Muscle of leg (tissue), 11 donors: Measurements from ENCODE around the gene TMBIM6. TPM values are rescaled to one million over a fixed set of nuclear protein-coding genes. Genes with fewer than 3 reads are reported as not detected.

Experiments
- DNase-seq: peaks from one replicate; pipeline ENCODE4 v3.0.0; 2013
- H3K27ac ChIP-seq: one replicate; pipeline ENCODE4 v1.5.1; 2013; ENCODE audit warnings: mild to moderate bottlenecking, low read length, control low read depth
- H3K27me3 ChIP-seq: one replicate; pipeline ENCODE4 v1.6.1; 2013; ENCODE audit warnings: low read length; ENCODE audit not compliant: control insufficient read depth, insufficient read depth
- H3K36me3 ChIP-seq: one replicate; pipeline ENCODE4 v1.6.1; 2013; ENCODE audit warnings: low read length; ENCODE audit not compliant: control insufficient read depth, insufficient read depth
- H3K4me1 ChIP-seq: one replicate; pipeline ENCODE4 v1.6.1; 2013; ENCODE audit warnings: low read length; ENCODE audit not compliant: control insufficient read depth, insufficient read depth
- H3K4me3 ChIP-seq: one replicate; pipeline ENCODE4 v1.5.1; 2013; ENCODE audit warnings: low read length, control low read depth
- H3K9me3 ChIP-seq: replicated peaks from 2 replicates; pipeline ENCODE4 v1.6.1; 2013; ENCODE audit warnings: low read depth, low read length; ENCODE audit not compliant: control insufficient read depth
- WGBS: methylation state at CpG from one replicate; pipeline ENCODE4 v1.1.5; 2013; ENCODE audit warnings: missing lambda C conversion rate; ENCODE audit not compliant: insufficient coverage; 5-methylcytosine and 5-hydroxymethylcytosine counted together
- polyA plus RNA-seq, 8 donors: library from polyadenylated mRNA; unstranded; fragments of 120-200 nt; gene quantifications; one replicate each; pipeline versions ENCODE4 v1.2.1 to v1.2.3, GENCODE V29; 2013; ENCODE audit warnings: inconsistent platforms in 1 of 8, low replicate concordance in 1 of 8; ENCODE audit not compliant: insufficient read length in 8 of 8, insufficient read depth in 1 of 8
- total RNA-seq: library from RNA; stranded (reverse); fragments of 120-200 nt; gene quantifications from one replicate; pipeline ENCODE4 v1.2.4, GENCODE V29; 2013

Gene TMBIM6
- total and polyA plus RNA-seq, 9 donors, result 211 to 272 (median 243) TPM

GRCh38 chr12:49813131-49813530 lies 71.8 kb downstream of the TMBIM6 start:
- Histone ChIP-seq H3K4me3 (no peak overlapping the region), H3K27me3 (no peaks in the 10 kb centered on the region), H3K9me3 (no peaks in the 10 kb centered on the region), H3K27ac (no peak overlapping the region), H3K4me1 (peaks cover 39% of the 10 kb centered on the region), H3K36me3 (peaks cover 12% of the 10 kb centered on the region)
- DNase-seq, result no peak
- no CpG with 5 or more reads among the region's 1 CpG for WGBS

Other genes with a start within 250 kb of the TMBIM6 start
- gene KCNH3, start 202.5 kb upstream of the TMBIM6 start, total RNA-seq, result 1.1 TPM
- gene KCNH3, start 202.5 kb upstream of the TMBIM6 start, polyA plus RNA-seq, result 1 to 10 TPM in 7 of 8 donors, under 1 TPM in 1; 0.96 to 2.0 (median 1.6) TPM
- 52.5 TPM for gene MCRS1, start 173.4 kb upstream of the TMBIM6 start, total RNA-seq
- gene MCRS1, start 173.4 kb upstream of the TMBIM6 start, polyA plus RNA-seq, result 10 to 100 TPM; 56.0 to 77.2 (median 60.1) TPM
- 0.18 TPM for gene FAM186B, start 135.9 kb upstream of the TMBIM6 start, total RNA-seq
- 1 to 10 TPM in 4 of 8 donors, under 1 TPM in 4; 0.37 to 3.3 (median 1.1) TPM for gene FAM186B, start 135.9 kb upstream of the TMBIM6 start, polyA plus RNA-seq
- 15.1 TPM for gene PRPF40B, start 118.0 kb upstream of the TMBIM6 start, total RNA-seq
- gene PRPF40B, start 118.0 kb upstream of the TMBIM6 start, polyA plus RNA-seq, result 10 to 100 TPM; 10.8 to 15.7 (median 13.5) TPM
- gene FMNL3, start 34.2 kb upstream of the TMBIM6 start, total RNA-seq, result 26.3 TPM
- gene FMNL3, start 34.2 kb upstream of the TMBIM6 start, polyA plus RNA-seq, result 10 to 100 TPM; 19.9 to 39.3 (median 27.4) TPM
- gene NCKAP5L, start 86.9 kb downstream of the TMBIM6 start, total RNA-seq, result 22.7 TPM
- gene NCKAP5L, start 86.9 kb downstream of the TMBIM6 start, polyA plus RNA-seq, result 10 to 100 TPM; 27.8 to 50.7 (median 42.0) TPM
- 4.0 TPM for gene BCDIN3D, start 101.5 kb downstream of the TMBIM6 start, total RNA-seq
- gene BCDIN3D, start 101.5 kb downstream of the TMBIM6 start, polyA plus RNA-seq, result 1 to 10 TPM; 4.4 to 6.4 (median 5.5) TPM
- gene FAIM2, start 162.3 kb downstream of the TMBIM6 start, total RNA-seq, result 3.6 TPM
- 10 to 100 TPM in 3 of 8 donors, 1 to 10 TPM in 5; 6.5 to 16.1 (median 8.4) TPM for gene FAIM2, start 162.3 kb downstream of the TMBIM6 start, polyA plus RNA-seq
- gene AQP2, start 209.2 kb downstream of the TMBIM6 start, total RNA-seq, result not detected
- under 1 TPM in 2 of 8 donors, not detected in 6; 0.05 to 0.09 TPM for gene AQP2, start 209.2 kb downstream of the TMBIM6 start, polyA plus RNA-seq
- gene AQP5, start 220.3 kb downstream of the TMBIM6 start, total RNA-seq, result 0.71 TPM
- gene AQP5, start 220.3 kb downstream of the TMBIM6 start, polyA plus RNA-seq, result 1 to 10 TPM in 1 of 8 donors, under 1 TPM in 7; 0.23 to 1.1 (median 0.55) TPM
- 0.13 TPM for gene AQP6, start 231.4 kb downstream of the TMBIM6 start, total RNA-seq
- under 1 TPM; 0.09 to 0.31 (median 0.15) TPM for gene AQP6, start 231.4 kb downstream of the TMBIM6 start, polyA plus RNA-seq